ENCODE measurements around the gene CEP350.

The CEP350 gene

GRCh38 chr1:180150982-180151381 is 196.4 kb downstream of the CEP350 start:
- FAIRE-seq (no peak), DNase-seq (ENCODE audit: extremely low spot score, insufficient read length, low read depth) (no peak)

- DNase-seq (ENCODE audit: extremely low spot score, insufficient read length, low read depth) (no peak), FAIRE-seq (no peak)
Observed at GRCh38 chr1:180151508-180151907, 196.9 kb downstream of the CEP350 start.

GRCh38 chr1:180152588-180152987 is 198.0 kb downstream of the CEP350 start:
- DNase-seq (ENCODE audit: extremely low spot score, insufficient read length, low read depth) (no peak), FAIRE-seq (no peak)

GRCh38 chr1:180153032-180153431 is 198.4 kb downstream of the CEP350 start:
- FAIRE-seq (no peak), DNase-seq (ENCODE audit: extremely low spot score, insufficient read length, low read depth) (no peak)

GRCh38 chr1:180154003-180154324 is 199.4 kb downstream of the CEP350 start:
- FAIRE-seq: no peak
- DNase-seq (ENCODE audit: extremely low spot score, insufficient read length, low read depth): no peak

- no peak for FAIRE-seq
- peak; percentile 98 for DNase-seq (ENCODE audit: extremely low spot score, insufficient read length, low read depth)
Observed at GRCh38 chr1:180154325-180155181, 199.9 kb downstream of the CEP350 start, which contains the start of gene QSOX1. TSS of gene QSOX1 (plus strand) at chr1:180154869. CDS start at chr1:180154908, 39 bp downstream.

- no peak for FAIRE-seq
Observed at GRCh38 chr1:180155182-180155682, 200.6 kb downstream of the CEP350 start.

GRCh38 chr1:180156201-180156600 is 201.6 kb downstream of the CEP350 start:
- FAIRE-seq (no peak), DNase-seq (ENCODE audit: extremely low spot score, insufficient read length, low read depth) (no peak)

More at GRCh38 chr1:180155182-180155682, 200.6 kb downstream of the CEP350 start:
- DNase-seq (ENCODE audit: extremely low spot score, insufficient read length, low read depth): no peak

- no peak for FAIRE-seq
- no peak for DNase-seq (ENCODE audit: extremely low spot score, insufficient read length, low read depth)
Observed at GRCh38 chr1:180156631-180157091, 202.1 kb downstream of the CEP350 start.

GRCh38 chr1:180157108-180157507 is 202.5 kb downstream of the CEP350 start:
- no peak for FAIRE-seq

GRCh38 chr1:180157576-180158057 is 203.0 kb downstream of the CEP350 start:
- FAIRE-seq (no peak), DNase-seq (ENCODE audit: extremely low spot score, insufficient read length, low read depth) (no peak)

More at GRCh38 chr1:180157108-180157507, 202.5 kb downstream of the CEP350 start:
- DNase-seq (ENCODE audit: extremely low spot score, insufficient read length, low read depth): no peak

GRCh38 chr1:180158149-180159147 is 203.8 kb downstream of the CEP350 start:
- no peak for FAIRE-seq
- no peak for DNase-seq (ENCODE audit: extremely low spot score, insufficient read length, low read depth)

GRCh38 chr1:180160357-180160756 is 205.7 kb downstream of the CEP350 start:
- DNase-seq (ENCODE audit: extremely low spot score, insufficient read length, low read depth) (no peak), FAIRE-seq (no peak)

GRCh38 chr1:180163041-180163440 is 208.4 kb downstream of the CEP350 start:
- FAIRE-seq (no peak), DNase-seq (ENCODE audit: extremely low spot score, insufficient read length, low read depth) (no peak)

Measured in GM18507 (cell line).